Body of pancreas (tissue), 4 donors: ENCODE data around the gene SLC2A4RG.

Source experiments
- POLR2A ChIP-seq, 3 donors: fragments of 450-650 bp; IDR thresholded peaks; one replicate each; pipeline ENCODE4 v1.6.1; 2016; ENCODE audit warnings: antibody characterized with exemption in 3 of 3, mild to moderate bottlenecking in 2 of 3
- TF ChIP-seq, protein P1 (sequence below), 7 experiments: fragments of 450-650 bp in 4 of 7; fragments of 200-600 bp in 3 of 7; sonication (generic) in 3 of 7; IDR thresholded peaks; one replicate each; pipeline ENCODE4 v1.5.1; 2016 to 2019; ENCODE audit warnings: antibody characterized with exemption in 7 of 7

DNA sequence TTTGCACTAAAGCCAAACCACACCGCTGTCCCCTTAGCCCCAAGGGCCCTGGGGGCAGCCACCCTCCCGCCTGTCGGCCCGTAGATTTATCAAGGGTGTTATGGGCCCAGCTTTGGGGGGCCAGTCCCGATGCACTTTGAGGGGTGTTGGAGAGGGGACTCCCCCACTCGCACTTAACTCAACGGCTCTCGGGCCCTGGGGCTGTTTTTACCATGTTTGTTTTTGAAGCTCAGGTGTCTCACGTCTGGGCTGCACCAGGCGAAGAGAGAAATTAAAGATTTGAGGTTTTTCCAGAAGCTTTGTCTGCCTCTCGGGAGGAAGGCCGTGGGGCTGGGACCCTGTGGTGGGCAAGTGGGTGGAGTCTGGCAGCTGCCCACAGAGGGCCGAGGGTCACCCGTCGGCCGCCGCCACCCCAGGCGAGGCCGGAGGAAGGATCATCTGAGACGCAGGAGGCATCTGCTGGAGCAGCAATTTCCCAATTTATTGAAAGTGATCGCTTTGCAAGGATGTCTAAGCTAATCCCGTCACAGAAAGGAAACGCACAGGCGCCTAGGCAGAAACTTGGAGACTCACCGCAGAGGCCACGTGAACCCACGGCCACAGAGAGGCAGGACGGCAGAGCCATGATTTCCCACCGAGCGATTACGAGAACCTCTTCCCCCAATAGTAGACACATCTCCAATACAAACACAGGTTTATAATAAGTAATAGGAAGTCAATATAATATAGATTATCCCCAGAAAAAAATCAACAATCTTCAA lies 3.8 kb downstream of the SLC2A4RG start:
- TF ChIP-seq, protein P1, sequence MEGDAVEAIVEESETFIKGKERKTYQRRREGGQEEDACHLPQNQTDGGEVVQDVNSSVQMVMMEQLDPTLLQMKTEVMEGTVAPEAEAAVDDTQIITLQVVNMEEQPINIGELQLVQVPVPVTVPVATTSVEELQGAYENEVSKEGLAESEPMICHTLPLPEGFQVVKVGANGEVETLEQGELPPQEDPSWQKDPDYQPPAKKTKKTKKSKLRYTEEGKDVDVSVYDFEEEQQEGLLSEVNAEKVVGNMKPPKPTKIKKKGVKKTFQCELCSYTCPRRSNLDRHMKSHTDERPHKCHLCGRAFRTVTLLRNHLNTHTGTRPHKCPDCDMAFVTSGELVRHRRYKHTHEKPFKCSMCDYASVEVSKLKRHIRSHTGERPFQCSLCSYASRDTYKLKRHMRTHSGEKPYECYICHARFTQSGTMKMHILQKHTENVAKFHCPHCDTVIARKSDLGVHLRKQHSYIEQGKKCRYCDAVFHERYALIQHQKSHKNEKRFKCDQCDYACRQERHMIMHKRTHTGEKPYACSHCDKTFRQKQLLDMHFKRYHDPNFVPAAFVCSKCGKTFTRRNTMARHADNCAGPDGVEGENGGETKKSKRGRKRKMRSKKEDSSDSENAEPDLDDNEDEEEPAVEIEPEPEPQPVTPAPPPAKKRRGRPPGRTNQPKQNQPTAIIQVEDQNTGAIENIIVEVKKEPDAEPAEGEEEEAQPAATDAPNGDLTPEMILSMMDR (IDR thresholded peaks at IDR 0.05), result no peak
- no peak for TF ChIP-seq POLR2A (IDR thresholded peaks at IDR 0.05)
